ENCODE measurements around the gene RRM1.
A peak's percentile ranks its signal among the peaks of the same experiment; 100 is the strongest.
"Not testable (repeated sequence)": the region's sequence is repeated elsewhere in the genome, so short reads cannot be mapped to it uniquely, and the experiment has no call there.

RRM1 gene

DNA sequence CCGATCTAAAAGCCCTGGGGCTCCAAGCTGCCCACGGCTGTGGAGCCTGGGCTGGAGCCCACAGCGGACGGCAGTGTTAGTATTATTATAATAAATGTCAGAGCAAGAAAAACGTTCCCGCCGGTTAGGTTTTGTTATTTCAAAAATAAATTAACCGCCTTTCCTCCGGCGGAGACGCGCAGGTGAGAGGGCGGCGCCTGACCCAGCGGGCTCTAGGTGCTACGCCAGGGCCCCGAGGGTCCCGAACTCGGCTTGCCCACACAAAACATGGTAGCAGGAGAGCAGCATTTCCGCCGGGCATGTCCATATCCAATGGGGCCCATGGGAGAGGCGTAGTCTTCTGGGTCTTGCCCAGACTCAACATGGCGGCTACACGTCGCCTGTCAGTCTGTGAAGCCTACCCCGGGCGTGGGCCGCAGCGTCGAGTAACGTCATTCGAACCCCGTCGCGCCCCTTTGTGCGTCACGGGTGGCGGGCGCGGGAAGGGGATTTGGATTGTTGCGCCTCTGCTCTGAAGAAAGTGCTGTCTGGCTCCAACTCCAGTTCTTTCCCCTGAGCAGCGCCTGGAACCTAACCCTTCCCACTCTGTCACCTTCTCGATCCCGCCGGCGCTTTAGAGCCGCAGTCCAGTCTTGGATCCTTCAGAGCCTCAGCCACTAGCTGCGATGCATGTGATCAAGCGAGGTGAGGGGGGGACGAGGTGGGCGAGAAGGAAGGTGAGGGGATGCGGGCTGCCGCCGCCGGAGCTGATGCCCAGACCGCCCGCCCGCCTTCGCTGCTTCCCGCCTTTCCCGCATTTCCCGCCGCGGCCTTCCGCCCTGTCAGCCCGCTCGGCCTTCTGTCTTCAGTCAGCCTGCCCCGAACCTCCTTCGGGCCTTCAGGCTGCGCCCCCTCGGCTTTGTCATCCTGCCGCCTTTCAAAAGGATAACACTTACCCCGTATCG is at the start of gene RRM1:
TSS of gene RRM1 (plus strand) at position 452 of the 944 bp plus-strand sequence. CDS start at position 666, 214 bp downstream.
- peak; percentile 54 for DNase-seq

DNA sequence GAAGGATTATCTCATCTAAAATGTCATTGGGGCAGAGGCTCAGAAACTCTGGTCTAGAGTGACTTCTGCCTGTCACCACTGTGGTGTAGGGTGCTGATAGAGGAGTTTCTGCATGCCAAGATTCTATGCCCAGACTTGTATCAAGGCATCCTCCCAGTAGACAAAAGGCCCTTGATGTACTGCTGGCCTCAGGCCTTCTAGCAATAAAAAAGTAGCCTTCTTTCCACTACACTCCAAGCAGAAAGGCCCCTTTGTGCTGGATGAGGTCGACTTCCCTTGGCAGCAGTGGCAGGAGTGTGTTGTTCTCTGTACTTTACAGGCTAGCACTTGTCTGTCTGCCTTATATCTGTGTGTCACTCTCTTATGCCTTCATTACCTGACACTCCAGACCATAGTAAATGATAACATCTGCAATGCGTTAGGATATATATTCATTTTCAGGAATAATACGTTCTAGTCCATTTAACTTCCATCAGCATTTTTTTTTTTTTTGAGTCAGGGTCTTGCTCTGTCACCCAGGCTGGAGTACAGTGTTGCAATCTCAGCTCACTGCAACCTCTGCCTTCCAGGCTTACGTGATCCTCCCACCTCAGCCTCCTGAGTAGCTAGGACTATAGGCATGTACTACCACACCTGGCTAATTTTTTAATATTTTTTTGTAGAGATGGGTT is 49.5 kb upstream of the RRM1 start:
- DNase-seq, result no peak

DNA sequence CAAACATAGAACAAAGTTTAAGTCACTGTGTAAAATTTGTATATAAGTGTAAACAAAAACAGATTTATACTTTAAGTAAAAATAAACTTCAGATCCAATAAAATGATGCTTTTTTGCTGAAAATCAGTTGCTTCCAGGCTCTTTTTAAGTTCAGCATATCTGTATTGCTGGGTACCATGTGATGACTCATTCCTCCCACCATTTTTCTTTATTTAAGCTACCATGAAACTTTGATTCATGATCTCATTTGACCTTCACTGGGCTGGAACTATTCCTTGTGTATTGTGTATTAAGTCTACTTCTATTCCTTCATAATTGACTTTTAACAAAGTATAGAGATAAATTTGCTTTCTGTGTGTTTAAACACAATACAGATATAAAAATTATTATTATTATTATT is 46.3 kb upstream of the RRM1 start:
- DNase-seq, result no peak

DNA sequence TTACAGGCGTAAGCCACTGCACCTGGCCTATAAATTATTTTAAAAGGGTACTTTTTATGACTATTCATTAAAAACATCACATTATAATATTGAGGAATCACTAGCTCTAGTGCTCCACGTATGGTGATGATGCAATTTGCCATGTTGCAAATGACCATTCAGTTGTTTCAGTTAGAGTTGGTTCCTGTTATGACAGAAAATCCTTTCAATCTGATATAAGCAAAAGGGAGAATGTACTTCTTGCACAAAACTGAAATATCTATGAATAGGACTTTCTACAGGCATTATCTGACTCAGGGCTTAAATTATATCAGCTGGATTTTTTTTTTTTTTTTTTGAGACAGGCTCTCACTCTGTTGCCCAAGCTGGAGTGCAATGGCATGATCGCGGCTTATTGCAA is 45.6 kb upstream of the RRM1 start:
- DNase-seq, result no peak

DNA sequence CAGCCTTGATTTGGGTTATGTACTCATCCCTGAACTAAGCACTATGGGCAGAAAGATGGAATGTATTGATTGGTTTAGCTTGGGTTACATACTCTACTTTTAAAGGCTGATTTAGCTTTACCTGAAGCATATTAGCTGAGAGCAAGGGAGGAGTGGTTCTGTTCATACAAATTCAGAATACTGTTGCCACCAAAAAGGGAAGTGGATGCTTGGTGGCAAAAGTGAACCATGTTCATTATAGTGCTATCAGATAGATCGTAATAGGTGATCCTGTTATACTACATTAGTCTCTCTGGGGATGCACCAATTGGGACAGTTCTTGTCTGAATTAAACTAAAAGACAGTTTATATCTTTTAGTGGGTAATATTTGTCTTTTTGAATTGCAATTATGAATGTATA is 44.5 kb upstream of the RRM1 start:
- DNase-seq, result no peak

DNA sequence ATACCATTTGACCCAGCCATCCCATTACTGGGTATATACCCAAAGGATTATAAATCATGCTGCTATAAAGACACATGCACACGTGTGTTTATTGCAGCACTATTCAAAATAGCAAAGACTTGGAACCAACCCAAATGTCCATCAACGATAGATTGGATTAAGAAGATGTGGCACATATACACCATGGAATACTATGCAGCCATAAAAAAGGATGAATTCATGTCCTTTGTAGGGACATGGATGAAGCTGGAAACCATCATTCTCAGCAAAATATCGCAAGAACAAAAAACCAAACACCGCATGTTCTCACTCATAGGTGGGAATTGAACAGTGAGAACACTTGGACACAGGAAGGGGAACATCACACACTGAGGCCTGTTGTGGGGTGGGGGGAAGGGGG is 41.4 kb upstream of the RRM1 start:
- DNase-seq, result not testable (repeated sequence)

DNA sequence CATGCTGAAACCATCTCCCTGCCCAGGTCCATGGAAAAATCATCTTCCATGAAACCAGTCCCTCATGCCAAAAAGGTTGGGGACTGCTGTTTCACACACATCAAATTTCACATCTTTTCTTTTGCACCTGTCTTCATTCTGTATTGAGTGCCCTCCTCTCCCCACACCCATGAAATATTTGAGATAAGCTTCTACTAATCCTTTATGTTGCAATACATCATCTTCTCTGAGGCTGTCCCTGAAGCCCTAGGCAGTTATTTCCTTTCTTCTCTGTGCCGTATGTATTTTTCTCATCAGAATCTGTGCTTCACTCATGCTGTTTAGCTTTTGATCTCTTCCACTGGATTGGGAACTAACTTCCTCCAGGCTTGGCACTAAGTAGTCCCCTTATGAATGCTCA is 40.0 kb upstream of the RRM1 start:
- no peak for DNase-seq

DNA sequence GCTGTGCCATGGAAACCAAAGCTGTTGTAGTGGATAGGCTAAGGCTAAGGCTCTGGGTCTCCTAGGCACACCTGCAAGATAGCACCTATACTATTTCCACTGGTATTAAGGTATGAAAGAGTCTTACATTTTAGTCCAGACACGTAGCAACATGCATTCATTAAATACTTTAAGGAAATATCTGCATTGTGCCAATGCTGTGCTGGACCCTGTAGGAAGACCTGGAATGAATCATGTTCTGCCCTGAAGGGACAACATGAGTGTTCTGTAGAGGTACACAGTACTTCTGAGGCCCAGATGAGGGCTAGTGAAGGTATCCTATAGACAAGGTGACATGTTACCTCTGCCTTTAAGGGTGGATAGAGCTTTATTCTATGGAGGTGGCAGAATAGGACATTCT is 35.2 kb upstream of the RRM1 start:
- DNase-seq, result no peak

DNA sequence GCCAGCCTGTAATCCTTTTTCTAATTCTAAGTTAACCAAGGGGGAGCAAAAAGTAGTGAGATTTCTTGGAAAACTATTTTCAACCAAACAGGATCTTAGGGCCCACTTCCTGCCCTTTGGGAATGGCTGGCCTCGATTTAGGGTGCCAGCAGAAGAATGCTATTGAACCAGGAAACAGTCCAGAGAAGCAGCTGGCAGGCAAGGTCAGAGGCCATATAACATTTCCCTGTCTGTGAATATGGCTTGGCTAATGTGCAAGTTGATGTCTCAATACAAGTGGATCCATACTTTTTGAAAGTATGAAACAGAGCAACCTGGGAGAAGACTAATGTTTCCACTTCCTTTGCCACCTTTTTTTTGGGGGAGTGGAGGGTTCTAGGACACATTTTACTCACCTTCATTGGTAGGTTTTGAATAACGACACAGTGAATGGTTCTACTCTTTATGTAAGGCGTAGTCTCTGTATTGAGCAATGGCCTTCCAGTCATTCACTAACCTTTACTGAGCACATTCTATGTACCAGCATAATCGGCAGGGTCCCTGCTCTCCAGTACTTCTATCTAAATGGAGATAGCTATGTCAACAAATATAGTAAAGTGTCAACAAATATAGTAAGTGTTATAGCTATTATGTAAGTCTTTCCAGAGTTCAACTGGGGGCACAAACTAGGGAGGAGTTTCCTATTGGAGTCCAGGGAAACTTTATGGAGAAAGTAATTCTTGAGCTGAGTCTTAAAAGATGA is 34.2 kb upstream of the RRM1 start:
- DNase-seq, result no peak

DNA sequence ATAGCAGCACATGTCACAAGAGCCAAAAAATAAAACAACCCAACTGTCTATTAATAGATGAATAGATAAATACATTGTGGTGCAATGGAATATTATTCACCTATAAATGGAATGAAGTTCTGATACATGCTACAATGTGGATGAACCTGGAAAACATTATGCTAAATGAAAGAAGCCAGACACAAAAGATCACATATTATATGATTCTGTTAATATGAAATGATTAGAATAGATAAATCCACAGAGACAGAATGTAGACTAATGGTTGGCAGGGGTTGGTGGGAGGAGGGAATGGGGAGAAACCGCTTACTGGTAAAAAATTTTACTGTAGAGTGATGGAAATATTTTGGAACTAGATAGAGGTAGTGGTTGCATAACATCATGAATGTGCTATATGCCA is 32.9 kb upstream of the RRM1 start:
- no peak for DNase-seq

DNA sequence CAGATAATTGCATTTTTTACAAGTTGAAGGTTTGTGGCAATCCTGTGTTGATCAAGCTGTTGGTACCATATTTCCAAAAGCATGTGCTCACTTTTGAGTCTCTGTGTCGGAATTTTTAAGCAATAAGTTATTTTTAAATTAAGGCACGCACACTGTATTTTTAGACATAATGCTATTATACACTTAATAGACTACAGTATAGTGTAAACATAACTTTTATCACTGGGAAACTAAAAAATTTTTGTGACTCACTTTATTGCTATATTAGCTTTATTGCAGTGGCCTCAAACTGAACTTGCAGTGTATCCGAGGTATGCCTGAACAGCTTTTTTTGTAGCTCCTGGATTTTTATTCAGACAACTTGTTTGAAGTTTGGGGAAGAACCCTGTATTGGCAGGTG is 31.3 kb upstream of the RRM1 start:
- no peak for DNase-seq

DNA sequence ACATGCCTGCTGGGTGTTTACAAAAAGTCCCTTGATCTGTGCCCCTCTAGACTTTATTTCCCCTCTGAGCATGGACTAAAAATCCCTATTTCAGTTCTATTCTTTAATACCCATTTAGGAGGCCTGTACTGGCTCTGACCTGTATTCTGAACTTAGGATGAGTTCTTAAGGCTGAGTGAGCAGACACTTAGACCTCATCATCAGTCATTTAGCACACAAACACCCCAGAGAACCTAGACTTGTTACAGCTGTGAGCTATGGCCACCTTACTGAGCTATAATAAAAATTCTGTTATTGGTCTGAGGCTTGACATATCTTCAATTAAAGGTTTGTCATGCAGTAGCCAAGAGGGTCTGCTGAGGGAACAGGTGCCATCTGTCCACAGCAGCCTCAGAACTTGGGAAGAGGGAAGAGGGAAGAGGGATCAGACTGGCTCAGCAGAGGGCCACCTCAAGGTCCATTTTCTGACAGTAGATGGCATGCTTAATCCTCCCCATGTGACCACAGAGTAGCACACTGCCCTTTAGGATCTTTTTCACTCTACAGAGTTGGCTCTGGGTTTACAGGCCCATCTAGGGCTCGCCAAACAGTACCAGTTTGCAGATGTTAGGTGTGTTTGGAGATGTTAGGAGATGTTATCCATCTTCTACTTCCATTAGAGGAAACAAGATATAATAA is 30.2 kb upstream of the RRM1 start:
- no peak for DNase-seq

DNA sequence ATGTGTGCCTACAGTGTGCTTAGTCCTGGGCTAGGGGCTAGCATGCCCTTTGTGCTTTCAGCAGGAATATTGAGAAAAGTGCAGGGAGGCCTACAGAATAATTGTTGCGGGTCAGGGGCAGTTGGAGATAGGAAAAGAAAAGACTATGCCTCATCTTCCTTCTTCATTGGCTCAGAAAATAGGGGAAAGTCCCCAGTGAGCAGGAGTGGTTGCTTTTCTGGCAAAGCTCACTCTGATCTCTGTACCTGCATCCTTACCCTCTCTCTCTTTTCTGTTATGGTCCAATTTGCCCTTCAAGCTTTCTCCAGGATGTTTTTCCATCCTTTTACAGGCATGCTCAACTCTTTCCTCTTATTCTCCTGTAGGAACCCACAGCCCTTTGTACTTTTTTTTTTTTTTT is 29.5 kb upstream of the RRM1 start:
- no peak for DNase-seq

DNA sequence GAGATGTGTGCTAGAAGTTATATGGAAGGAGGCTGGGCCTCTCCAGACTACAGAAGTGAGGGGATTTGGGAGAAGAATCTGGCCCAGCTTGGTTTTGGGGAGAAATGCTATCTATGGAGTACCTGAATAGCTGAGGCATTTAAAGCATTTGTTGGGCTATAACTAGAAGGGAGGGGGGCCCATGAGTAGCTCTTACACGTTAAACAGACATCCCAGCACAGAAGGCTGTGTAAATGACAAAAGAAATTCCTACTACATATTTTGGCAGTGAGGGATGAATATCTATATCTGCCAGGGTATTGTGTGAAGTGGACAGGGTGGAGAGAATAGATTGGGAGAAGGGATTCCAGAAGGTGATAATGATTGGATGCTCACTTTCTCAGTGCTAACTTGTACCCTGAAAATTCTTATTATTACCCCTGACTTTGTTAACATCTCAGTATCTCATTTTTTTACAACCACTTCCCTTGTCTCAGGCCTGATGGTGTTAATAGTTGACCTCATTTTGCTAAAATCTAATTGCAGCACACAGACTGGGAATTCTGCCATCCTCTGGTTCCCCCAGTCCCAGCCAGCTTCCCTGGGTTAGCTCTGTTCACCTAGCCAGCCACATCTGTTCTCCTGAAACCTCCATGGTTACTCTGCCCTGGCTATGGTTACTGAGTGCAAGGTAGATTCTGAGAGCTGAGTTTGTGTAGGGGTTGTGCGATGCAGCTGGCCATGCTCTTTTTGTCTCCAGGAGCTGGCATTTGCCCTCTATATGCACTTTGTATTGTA is 28.8 kb upstream of the RRM1 start:
- no peak for DNase-seq

DNA sequence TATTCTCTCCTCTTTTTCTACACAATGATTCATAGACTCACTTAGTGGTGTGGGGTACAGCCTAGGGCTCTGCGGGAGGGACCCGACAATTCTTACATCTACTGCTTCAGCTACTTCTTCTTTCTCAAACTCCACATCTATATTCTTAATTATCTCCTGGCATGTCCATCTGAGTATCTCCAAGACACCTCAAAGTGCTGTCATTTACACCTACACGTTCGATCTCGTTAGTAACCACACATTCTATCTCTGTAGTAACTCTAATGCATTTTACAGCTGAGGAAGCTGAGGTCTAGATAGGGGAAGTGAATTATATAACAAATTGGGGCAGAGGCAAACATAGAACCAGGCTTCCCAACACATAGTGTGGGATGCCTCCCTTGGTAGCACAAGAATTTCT is 27.7 kb upstream of the RRM1 start:
- no peak for DNase-seq

DNA sequence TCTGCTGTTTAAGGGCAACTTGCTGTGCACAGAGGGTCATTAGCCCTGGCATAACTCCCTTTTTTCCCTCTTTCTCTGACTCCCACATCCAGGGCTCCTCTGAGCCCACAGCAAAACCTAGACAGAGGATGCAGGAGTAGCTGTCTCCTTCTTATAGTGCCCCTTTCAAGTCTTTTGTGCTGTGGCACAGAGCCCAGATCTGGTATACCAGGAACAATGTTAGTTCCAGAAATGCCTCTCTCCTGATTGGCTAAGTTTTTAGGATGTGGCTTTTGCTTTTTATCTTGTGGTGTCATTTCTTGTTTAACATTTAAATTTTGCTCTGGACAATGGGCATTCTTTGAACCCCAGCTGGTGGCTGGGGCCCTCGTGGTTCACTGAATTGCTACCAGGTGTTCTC is 25.6 kb upstream of the RRM1 start:
- no peak for DNase-seq

DNA sequence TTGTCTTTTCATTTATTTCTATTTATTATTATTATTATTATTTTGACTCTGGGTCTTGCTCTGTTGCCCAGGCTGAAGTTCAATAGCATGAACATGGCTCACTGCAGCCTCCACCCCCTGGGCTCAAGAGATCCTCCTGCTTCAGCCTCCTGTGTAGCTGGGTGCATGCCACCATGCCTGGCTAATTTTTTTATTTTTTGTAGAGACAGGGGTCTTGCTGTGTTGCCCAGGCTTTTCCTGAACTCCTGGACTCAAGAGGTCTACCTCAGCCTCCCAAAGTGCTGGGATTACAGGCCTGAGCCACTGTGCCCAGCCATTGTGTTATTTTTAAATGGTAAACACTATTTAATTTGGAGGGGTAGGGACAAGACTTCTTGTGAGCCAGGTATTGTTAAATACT is 23.3 kb upstream of the RRM1 start:
- DNase-seq, result no peak

DNA sequence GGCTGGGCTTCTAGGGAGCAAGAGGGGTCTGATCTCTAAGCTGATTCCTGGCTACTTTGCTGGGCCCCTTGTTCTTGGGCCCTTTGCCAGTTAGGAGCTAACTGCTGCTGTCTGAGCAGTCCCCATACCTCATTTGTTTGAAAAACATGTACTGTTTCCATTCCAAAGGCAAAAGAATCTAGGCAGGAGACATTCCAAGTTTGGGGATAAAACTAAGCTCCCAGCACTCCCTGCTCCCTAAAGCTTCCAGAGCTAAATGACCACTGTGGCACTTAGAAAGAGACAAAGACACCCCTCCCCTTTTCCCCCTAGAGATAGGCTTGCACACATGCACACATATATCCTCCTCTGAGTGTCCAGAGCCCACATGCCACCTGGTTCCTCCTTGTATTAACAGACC is 22.7 kb upstream of the RRM1 start:
- no peak for DNase-seq

DNA sequence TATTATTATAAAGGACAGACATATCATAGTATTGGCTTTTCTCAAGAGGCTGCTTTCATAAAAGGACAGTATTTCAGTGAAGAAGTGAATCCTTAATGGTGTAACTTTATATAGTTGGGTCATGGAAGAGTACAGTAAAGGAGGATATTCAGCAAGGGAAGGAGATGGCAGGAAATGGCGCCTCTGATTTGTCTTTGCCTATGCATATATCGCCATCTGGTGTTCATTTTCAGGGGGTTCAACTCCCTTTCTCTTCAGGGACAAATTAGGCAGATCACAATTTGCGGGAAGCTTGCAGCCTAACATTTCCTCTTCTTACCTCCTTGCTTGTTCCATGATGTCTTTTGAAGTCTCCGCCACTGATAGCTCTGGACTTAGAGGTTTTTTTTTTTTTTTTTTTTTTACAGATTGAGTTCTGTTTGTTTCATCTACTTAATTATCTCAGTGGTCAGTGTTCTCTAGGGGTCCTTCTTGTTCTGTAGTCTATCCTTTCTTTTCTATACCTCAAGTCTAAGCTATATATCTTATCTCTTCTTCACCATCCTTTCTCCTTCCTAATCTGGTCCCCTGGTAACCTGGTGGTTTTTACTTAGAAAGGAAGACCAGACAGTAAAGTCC is 21.8 kb upstream of the RRM1 start:
- DNase-seq, result no peak

DNA sequence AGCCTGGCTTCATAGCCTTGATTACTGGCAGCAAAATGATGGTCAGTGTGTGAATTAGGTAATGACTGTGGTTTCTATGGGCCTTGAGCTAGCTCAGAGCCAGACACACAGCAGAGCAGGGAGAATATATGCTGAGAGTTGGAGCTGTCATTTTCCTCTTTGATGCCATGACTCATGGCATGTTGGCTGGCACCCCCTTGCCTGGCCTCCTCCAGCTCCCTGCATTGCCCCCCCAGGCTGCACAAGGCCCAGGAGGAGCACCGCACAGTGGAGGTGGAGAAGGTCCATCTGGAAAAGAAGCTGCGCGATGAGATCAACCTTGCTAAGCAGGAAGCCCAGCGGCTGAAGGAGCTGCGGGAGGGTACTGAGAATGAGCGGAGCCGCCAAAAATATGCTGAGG is 20.3 kb upstream of the RRM1 start:
- no peak for DNase-seq

DNA sequence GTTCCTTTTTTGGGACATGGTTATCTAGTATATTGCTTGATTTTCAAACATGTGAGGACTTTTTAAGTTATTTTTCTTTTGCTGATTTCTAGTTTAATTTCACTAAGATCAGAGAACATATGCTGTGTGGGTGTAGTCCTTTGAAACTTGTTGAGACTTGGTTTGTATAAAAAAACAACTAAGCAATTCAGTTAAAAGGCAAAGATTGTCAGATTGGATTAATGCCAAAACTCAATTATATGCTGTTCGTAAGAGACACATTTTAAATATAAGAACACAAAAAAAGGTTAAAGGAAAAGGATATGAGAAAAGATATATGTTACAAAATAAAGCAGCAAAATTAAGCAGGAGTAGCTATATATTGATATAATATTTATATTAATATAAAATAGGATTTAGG is 17.8 kb upstream of the RRM1 start:
- DNase-seq, result no peak

DNA sequence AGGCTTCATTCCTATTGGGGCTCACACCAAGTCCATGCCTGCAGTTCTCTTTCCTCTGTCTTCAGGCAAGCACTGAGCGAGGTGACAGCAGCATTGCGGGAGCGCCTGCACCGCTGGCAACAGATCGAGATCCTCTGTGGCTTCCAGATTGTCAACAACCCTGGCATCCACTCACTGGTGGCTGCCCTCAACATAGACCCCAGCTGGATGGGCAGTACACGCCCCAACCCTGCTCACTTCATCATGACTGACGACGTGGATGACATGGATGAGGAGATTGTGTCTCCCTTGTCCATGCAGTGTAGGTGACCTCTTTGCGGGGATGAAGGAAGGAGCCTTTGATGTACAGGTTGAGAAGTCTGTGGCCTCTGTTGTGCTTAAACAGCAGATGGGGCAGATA is 11.4 kb upstream of the RRM1 start:
- DNase-seq, result no peak

Data from GOT3 (cell line).